GM23338 (cell line): ENCODE results near the gene FOXF1. TPM values are rescaled to one million over a fixed set of nuclear protein-coding genes. Genes with fewer than 3 reads are reported as not detected.

ENCODE experiments used
- ATAC-seq: fragments of 200-7000 bp; cut with Tn5 transposase; 3 replicates; pipeline ENCODE4 v1.9.1; 2020
- DNase-seq: peaks from one replicate; pipeline ENCODE4 v3.0.0-alpha.2; 2015; ENCODE audit warnings: low spot score
- H2AFZ ChIP-seq: fragments of 200-600 bp; sonication (generic); 2 replicates; pipeline ENCODE4 v1.8.0; 2016; ENCODE audit warnings: antibody characterized with exemption, mild to moderate bottlenecking, moderate library complexity
- H3F3A ChIP-seq: fragments of 200-600 bp; sonication (generic); replicated peaks from 2 replicates; pipeline ENCODE4 v1.8.0; 2017; ENCODE audit warnings: antibody characterized with exemption, mixed run types, low read depth
- H3K27ac ChIP-seq: fragments of 200-600 bp; sonication (generic); 2 replicates; pipeline ENCODE4 v1.6.1; 2016; ENCODE audit warnings: low read depth
- H3K27me3 ChIP-seq: fragments of 200-600 bp; sonication (generic); 2 replicates; pipeline ENCODE4 v1.8.0; 2016; ENCODE audit warnings: mild to moderate bottlenecking, mixed run types, moderate library complexity; ENCODE audit not compliant: insufficient read depth
- H3K36me3 ChIP-seq: fragments of 200-600 bp; sonication (generic); 2 replicates; pipeline ENCODE4 v1.8.0; 2016; ENCODE audit warnings: mild to moderate bottlenecking; ENCODE audit not compliant: insufficient read depth
- H3K4me1 ChIP-seq: fragments of 200-600 bp; sonication (generic); 2 replicates; pipeline ENCODE4 v1.8.0; 2016; ENCODE audit warnings: mild to moderate bottlenecking, moderate library complexity; ENCODE audit not compliant: insufficient read depth
- H3K4me2 ChIP-seq: fragments of 200-600 bp; sonication (generic); 2 replicates; pipeline ENCODE4 v1.7.1; 2017; ENCODE audit warnings: mixed run types
- H3K4me3 ChIP-seq: fragments of 200-600 bp; sonication (generic); 2 replicates; pipeline ENCODE4 v1.6.1; 2016; ENCODE audit warnings: mixed run types
- H3K79me2 ChIP-seq: fragments of 200-600 bp; sonication (generic); replicated peaks from 2 replicates; pipeline ENCODE4 v1.8.0; 2017; ENCODE audit warnings: mild to moderate bottlenecking; ENCODE audit not compliant: insufficient read depth
- H3K9me2 ChIP-seq: fragments of 200-600 bp; sonication (generic); 2 replicates; pipeline ENCODE4 v1.8.0; 2017; ENCODE audit not compliant: insufficient read depth
- H4K20me1 ChIP-seq: fragments of 200-600 bp; sonication (generic); replicated peaks from 2 replicates; pipeline ENCODE4 v1.8.0; 2017; ENCODE audit warnings: mild to moderate bottlenecking; ENCODE audit not compliant: insufficient read depth
- H3K27ac Mint-ChIP-seq: 2 replicates; pipeline ENCODE4 v1.8.0; 2020; ENCODE audit warnings: inconsistent platforms, mild to moderate bottlenecking, moderate library complexity, mixed read lengths
- H3K27me3 Mint-ChIP-seq: 3 replicates; pipeline ENCODE4 v1.8.0; 2022; ENCODE audit warnings: low read depth, mild to moderate bottlenecking, moderate library complexity, mixed read lengths, inconsistent platforms; ENCODE audit not compliant: insufficient read depth, poor library complexity
- H3K36me3 Mint-ChIP-seq: 3 replicates; pipeline ENCODE4 v1.8.0; 2021; ENCODE audit warnings: low read depth, mild to moderate bottlenecking, inconsistent platforms, moderate library complexity, mixed read lengths
- H3K4me1 Mint-ChIP-seq: 3 replicates; pipeline ENCODE4 v1.8.0; 2020; ENCODE audit warnings: mild to moderate bottlenecking, inconsistent platforms, mixed read lengths
- H3K4me3 Mint-ChIP-seq: 3 replicates; pipeline ENCODE4 v1.8.0; 2021; ENCODE audit warnings: moderate library complexity, mild to moderate bottlenecking, inconsistent platforms, mixed read lengths
- H3K9me3 Mint-ChIP-seq: 3 replicates; pipeline ENCODE4 v1.8.0; 2020; ENCODE audit warnings: moderate library complexity, mild to moderate bottlenecking, inconsistent platforms, mixed read lengths
- CREB1 ChIP-seq: fragments of 250-450 bp; sonication (Bioruptor Pico); IDR thresholded peaks from 2 replicates; pipeline ENCODE4 v1.5.0; 2020; ENCODE audit warnings: low read depth, mild to moderate bottlenecking, moderate library complexity
- EZH2 ChIP-seq: fragments of 200-600 bp; sonication (generic); IDR thresholded peaks from one replicate; pipeline ENCODE4 v1.8.0; 2017; ENCODE audit warnings: antibody characterized with exemption, mild to moderate bottlenecking, low read depth; ENCODE audit not compliant: unreplicated experiment
- EZH2phosphoT487 ChIP-seq: fragments of 200-600 bp; sonication (generic); IDR thresholded peaks from one replicate; pipeline ENCODE4 v1.8.1; 2018; ENCODE audit warnings: antibody characterized with exemption; ENCODE audit not compliant: unreplicated experiment
- JUNB ChIP-seq: IDR thresholded peaks from one replicate; pipeline ENCODE4 v1.6.1; 2016; ENCODE audit warnings: antibody characterized with exemption; ENCODE audit not compliant: unreplicated experiment
- NANOG ChIP-seq: IDR thresholded peaks from 2 replicates; pipeline ENCODE4 v1.6.1; 2016; ENCODE audit warnings: antibody characterized with exemption, borderline replicate concordance
- POLR2AphosphoS5 ChIP-seq: IDR thresholded peaks from 2 replicates; pipeline ENCODE4 v1.6.1; 2016; ENCODE audit warnings: antibody characterized with exemption, low read depth
- STAT1 ChIP-seq: IDR thresholded peaks from one replicate; pipeline ENCODE4 v1.6.1; 2016; ENCODE audit warnings: antibody characterized with exemption; ENCODE audit not compliant: unreplicated experiment
- ZNF114 ChIP-seq: fragments of 250-450 bp; sonication (Bioruptor Pico); IDR thresholded peaks from 2 replicates; pipeline ENCODE4 v1.5.0; 2020; ENCODE audit warnings: mild to moderate bottlenecking, moderate library complexity
- ZNF331 ChIP-seq: fragments of 250-450 bp; sonication (Bioruptor Pico); IDR thresholded peaks from 2 replicates; pipeline ENCODE4 v1.5.0; 2020; ENCODE audit warnings: low read depth, mild to moderate bottlenecking, moderate library complexity
- polyA plus RNA-seq: library from polyadenylated mRNA; unstranded; fragments of >200 nt; fragmentation: Nextera tagmentation; extraction: Ambion mirVana; gene quantifications from 2 replicates; pipeline ENCODE4 v1.2.1, GENCODE V29; 2016
- total RNA-seq: library from RNA; depleted of rRNA; stranded (reverse); fragments of >200 nt; shearing (Covaris generic); gene quantifications from 2 replicates; pipeline ENCODE4 v1.2.3, GENCODE V29; 2014
- TF ChIP-seq, protein P1 (sequence below): IDR thresholded peaks from one replicate; pipeline ENCODE4 v1.6.1; 2018; ENCODE audit warnings: antibody characterized with exemption; ENCODE audit not compliant: unreplicated experiment
- TF ChIP-seq, protein P2 (sequence below): IDR thresholded peaks from 2 replicates; pipeline ENCODE4 v1.6.1; 2016; ENCODE audit warnings: antibody characterized with exemption
- TF ChIP-seq, protein P3 (sequence below): fragments of 250-450 bp; sonication (Bioruptor Pico); IDR thresholded peaks from 2 replicates; pipeline ENCODE4 v1.5.0; 2020; ENCODE audit warnings: mild to moderate bottlenecking, moderate library complexity
- TF ChIP-seq, protein P4 (sequence below), 2 experiments: fragments of 200-600 bp in 1 of 2; sonication (generic) in 1 of 2; conservative IDR thresholded peaks; 2 replicates each; pipeline versions ENCODE4 v1.5.1 to v1.6.1; 2016 to 2017; ENCODE audit warnings: antibody characterized with exemption in 2 of 2, low read depth in 2 of 2, mild to moderate bottlenecking in 2 of 2, moderate library complexity in 1 of 2

The FOXF1 gene
- total and polyA plus RNA-seq, 2 experiments from 2014 or later = 0.10 to 0.15 TPM

DNA sequence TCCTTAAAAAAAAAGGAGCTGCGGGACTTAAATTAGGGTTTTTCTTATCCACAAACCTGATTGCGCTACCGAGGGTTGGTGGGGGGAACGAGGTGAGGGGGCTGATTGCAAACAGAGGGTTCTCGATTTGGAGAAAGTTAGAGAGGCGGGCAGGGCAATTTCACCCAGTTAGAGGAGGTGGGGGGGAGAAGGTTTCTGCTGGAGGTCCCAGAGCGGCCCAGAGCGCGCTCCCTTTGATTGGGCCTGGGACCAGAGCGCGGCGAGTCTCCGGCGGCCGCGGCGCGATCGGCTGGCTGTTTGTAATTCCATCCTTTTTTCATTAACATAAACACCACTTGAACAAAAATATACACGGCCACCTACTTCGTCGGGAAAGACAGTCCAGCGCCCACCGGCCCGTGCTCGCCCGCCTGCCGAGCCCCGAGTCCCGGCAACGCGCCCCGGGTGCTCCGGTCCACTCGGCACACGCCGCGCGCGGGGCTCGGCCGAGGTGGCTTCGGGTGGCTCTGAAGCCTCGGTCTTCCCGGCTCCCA is 13.3 kb upstream of the FOXF1 start:
- H2AFZ ChIP-seq = no peak overlapping the region
- H3K4me2 ChIP-seq = peak overlapping the region; percentile 73
- Mint-ChIP-seq H3K27me3 (peaks cover 99% of the 10 kb centered on the region), H3K4me3 (peak overlapping the region; percentile 55), H3K4me1 (peaks cover 46% of the 10 kb centered on the region), H3K9me3 (peaks cover 3% of the 10 kb centered on the region; the same call in 2 of the 3 replicates), H3K36me3 (no peaks in the 10 kb centered on the region), H3K27ac (no peak overlapping the region)
- TF ChIP-seq EZH2 (peak; percentile 39), STAT1 (no peak), POLR2AphosphoS5 (no peak), EZH2phosphoT487 (peak; percentile 75), CREB1 (CRISPR knock-in tag) (no peak), ZNF114 (CRISPR knock-in tag) (no peak), ZNF331 (no peak), NANOG (no peak), JUNB (no peak)
- TF ChIP-seq, protein P1, sequence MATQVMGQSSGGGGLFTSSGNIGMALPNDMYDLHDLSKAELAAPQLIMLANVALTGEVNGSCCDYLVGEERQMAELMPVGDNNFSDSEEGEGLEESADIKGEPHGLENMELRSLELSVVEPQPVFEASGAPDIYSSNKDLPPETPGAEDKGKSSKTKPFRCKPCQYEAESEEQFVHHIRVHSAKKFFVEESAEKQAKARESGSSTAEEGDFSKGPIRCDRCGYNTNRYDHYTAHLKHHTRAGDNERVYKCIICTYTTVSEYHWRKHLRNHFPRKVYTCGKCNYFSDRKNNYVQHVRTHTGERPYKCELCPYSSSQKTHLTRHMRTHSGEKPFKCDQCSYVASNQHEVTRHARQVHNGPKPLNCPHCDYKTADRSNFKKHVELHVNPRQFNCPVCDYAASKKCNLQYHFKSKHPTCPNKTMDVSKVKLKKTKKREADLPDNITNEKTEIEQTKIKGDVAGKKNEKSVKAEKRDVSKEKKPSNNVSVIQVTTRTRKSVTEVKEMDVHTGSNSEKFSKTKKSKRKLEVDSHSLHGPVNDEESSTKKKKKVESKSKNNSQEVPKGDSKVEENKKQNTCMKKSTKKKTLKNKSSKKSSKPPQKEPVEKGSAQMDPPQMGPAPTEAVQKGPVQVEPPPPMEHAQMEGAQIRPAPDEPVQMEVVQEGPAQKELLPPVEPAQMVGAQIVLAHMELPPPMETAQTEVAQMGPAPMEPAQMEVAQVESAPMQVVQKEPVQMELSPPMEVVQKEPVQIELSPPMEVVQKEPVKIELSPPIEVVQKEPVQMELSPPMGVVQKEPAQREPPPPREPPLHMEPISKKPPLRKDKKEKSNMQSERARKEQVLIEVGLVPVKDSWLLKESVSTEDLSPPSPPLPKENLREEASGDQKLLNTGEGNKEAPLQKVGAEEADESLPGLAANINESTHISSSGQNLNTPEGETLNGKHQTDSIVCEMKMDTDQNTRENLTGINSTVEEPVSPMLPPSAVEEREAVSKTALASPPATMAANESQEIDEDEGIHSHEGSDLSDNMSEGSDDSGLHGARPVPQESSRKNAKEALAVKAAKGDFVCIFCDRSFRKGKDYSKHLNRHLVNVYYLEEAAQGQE = no peak
- TF ChIP-seq, protein P2, sequence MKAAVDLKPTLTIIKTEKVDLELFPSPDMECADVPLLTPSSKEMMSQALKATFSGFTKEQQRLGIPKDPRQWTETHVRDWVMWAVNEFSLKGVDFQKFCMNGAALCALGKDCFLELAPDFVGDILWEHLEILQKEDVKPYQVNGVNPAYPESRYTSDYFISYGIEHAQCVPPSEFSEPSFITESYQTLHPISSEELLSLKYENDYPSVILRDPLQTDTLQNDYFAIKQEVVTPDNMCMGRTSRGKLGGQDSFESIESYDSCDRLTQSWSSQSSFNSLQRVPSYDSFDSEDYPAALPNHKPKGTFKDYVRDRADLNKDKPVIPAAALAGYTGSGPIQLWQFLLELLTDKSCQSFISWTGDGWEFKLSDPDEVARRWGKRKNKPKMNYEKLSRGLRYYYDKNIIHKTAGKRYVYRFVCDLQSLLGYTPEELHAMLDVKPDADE = no peak
- TF ChIP-seq, protein P3, sequence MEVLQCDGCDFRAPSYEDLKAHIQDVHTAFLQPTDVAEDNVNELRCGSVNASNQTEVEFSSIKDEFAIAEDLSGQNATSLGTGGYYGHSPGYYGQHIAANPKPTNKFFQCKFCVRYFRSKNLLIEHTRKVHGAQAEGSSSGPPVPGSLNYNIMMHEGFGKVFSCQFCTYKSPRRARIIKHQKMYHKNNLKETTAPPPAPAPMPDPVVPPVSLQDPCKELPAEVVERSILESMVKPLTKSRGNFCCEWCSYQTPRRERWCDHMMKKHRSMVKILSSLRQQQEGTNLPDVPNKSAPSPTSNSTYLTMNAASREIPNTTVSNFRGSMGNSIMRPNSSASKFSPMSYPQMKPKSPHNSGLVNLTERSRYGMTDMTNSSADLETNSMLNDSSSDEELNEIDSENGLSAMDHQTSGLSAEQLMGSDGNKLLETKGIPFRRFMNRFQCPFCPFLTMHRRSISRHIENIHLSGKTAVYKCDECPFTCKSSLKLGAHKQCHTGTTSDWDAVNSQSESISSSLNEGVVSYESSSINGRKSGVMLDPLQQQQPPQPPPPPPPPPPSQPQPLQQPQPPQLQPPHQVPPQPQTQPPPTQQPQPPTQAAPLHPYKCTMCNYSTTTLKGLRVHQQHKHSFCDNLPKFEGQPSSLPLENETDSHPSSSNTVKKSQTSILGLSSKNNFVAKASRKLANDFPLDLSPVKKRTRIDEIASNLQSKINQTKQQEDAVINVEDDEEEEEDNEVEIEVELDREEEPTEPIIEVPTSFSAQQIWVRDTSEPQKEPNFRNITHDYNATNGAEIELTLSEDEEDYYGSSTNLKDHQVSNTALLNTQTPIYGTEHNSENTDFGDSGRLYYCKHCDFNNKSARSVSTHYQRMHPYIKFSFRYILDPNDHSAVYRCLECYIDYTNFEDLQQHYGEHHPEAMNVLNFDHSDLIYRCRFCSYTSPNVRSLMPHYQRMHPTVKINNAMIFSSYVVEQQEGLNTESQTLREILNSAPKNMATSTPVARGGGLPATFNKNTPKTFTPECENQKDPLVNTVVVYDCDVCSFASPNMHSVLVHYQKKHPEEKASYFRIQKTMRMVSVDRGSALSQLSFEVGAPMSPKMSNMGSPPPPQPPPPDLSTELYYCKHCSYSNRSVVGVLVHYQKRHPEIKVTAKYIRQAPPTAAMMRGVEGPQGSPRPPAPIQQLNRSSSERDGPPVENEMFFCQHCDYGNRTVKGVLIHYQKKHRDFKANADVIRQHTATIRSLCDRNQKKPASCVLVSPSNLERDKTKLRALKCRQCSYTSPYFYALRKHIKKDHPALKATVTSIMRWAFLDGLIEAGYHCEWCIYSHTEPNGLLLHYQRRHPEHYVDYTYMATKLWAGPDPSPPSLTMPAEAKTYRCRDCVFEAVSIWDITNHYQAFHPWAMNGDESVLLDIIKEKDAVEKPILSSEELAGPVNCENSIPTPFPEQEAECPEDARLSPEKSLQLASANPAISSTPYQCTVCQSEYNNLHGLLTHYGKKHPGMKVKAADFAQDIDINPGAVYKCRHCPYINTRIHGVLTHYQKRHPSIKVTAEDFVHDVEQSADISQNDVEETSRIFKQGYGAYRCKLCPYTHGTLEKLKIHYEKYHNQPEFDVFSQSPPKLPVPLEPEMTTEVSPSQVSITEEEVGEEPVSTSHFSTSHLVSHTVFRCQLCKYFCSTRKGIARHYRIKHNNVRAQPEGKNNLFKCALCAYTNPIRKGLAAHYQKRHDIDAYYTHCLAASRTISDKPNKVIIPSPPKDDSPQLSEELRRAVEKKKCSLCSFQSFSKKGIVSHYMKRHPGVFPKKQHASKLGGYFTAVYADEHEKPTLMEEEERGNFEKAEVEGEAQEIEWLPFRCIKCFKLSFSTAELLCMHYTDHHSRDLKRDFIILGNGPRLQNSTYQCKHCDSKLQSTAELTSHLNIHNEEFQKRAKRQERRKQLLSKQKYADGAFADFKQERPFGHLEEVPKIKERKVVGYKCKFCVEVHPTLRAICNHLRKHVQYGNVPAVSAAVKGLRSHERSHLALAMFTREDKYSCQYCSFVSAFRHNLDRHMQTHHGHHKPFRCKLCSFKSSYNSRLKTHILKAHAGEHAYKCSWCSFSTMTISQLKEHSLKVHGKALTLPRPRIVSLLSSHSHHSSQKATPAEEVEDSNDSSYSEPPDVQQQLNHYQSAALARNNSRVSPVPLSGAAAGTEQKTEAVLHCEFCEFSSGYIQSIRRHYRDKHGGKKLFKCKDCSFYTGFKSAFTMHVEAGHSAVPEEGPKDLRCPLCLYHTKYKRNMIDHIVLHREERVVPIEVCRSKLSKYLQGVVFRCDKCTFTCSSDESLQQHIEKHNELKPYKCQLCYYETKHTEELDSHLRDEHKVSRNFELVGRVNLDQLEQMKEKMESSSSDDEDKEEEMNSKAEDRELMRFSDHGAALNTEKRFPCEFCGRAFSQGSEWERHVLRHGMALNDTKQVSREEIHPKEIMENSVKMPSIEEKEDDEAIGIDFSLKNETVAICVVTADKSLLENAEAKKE (CRISPR knock-in tag) = no peak
- TF ChIP-seq, protein P4, sequence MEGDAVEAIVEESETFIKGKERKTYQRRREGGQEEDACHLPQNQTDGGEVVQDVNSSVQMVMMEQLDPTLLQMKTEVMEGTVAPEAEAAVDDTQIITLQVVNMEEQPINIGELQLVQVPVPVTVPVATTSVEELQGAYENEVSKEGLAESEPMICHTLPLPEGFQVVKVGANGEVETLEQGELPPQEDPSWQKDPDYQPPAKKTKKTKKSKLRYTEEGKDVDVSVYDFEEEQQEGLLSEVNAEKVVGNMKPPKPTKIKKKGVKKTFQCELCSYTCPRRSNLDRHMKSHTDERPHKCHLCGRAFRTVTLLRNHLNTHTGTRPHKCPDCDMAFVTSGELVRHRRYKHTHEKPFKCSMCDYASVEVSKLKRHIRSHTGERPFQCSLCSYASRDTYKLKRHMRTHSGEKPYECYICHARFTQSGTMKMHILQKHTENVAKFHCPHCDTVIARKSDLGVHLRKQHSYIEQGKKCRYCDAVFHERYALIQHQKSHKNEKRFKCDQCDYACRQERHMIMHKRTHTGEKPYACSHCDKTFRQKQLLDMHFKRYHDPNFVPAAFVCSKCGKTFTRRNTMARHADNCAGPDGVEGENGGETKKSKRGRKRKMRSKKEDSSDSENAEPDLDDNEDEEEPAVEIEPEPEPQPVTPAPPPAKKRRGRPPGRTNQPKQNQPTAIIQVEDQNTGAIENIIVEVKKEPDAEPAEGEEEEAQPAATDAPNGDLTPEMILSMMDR (conservative IDR thresholded peaks at IDR 0.05; ENCODE audit: low read depth in 2 of 2) = no peak
- H3K27ac ChIP-seq = no peak overlapping the region
- ATAC-seq (peak; percentile 11), DNase-seq (peak; percentile 41)
- peaks cover 100% of the 10 kb centered on the region for H3K27me3 ChIP-seq
- no peaks in the 10 kb centered on the region for H3K9me2 ChIP-seq
- H3F3A ChIP-seq = peaks cover 19% of the 10 kb centered on the region
- peak overlapping the region; percentile 47 for H3K4me3 ChIP-seq
- H4K20me1 ChIP-seq = peaks cover 19% of the 10 kb centered on the region
- no peaks in the 10 kb centered on the region for H3K79me2 ChIP-seq
- H3K4me1 ChIP-seq = peaks cover 48% of the 10 kb centered on the region
- no peaks in the 10 kb centered on the region for H3K36me3 ChIP-seq
